ENCODE measurements around the gene FAM98C.
"Not testable (repeated sequence)": the region's sequence is repeated elsewhere in the genome, so short reads cannot be mapped to it uniquely, and the experiment has no call there.

The FAM98C gene

DNA sequence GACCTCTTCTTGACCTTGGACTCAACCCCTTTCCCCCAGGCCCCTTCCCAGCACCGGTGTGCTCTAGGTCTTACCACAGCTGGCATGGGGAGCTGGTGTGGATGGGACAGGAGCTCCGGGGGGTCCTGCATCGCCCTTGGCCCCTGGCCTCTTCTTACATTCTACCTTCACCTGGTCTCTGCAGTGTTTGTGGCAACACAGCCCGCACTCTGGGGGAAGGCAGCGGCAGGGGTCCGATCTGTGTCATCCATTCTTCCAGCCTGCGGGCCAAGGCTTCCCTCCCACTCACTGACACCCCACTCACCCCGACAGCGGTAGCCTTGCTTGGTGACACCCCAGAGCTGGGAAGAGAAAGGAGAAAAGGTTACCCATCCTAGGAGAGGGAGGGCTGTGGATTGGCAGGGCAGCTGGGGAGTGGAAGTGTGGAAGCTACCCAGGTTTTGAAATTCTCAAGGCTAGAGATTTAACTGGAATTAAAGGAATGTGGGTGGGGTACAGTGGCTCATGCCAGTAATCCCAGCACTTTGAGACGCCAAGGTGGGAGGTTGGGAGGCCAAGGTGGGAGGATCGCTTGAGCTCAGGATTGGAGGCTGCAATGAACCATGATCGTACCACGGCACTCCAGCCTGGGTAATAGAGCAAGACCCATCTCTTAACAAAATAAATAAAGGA, 8.3 kb downstream of the FAM98C start:
- H3K4me3 ChIP-seq (ENCODE audit: low read depth, low read length): no peak overlapping the region
- DNase-seq (ENCODE audit: low read depth): no peak

DNA sequence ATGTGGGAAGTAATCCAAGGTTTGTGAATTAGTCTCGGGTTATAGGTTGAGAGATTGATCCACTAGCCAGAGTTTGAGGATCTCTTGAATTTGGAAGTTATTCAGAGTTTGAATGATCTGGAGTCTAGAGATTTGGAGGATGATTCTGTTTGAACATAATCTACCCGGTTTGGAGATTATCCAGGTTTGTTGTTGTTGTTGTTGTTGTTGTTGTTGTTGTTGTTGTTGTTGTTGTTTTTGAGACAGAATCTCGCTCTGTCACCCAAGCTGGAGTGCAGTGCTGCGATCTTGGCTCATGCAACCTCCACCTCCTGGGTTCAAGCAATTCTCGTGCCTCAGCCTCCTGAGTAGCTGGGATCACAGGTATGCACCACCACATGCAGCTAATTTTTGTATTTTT, 9.0 kb downstream of the FAM98C start:
- H3K4me3 ChIP-seq (ENCODE audit: low read depth, low read length); DNase-seq (ENCODE audit: low read depth): not testable (repeated sequence)

More for the DNA sequence above, 8.3 kb downstream of the FAM98C start:
- TF ChIP-seq, protein P1, sequence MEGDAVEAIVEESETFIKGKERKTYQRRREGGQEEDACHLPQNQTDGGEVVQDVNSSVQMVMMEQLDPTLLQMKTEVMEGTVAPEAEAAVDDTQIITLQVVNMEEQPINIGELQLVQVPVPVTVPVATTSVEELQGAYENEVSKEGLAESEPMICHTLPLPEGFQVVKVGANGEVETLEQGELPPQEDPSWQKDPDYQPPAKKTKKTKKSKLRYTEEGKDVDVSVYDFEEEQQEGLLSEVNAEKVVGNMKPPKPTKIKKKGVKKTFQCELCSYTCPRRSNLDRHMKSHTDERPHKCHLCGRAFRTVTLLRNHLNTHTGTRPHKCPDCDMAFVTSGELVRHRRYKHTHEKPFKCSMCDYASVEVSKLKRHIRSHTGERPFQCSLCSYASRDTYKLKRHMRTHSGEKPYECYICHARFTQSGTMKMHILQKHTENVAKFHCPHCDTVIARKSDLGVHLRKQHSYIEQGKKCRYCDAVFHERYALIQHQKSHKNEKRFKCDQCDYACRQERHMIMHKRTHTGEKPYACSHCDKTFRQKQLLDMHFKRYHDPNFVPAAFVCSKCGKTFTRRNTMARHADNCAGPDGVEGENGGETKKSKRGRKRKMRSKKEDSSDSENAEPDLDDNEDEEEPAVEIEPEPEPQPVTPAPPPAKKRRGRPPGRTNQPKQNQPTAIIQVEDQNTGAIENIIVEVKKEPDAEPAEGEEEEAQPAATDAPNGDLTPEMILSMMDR (IDR thresholded peaks at IDR 0.05; ENCODE audit: control insufficient read depth, extremely low read depth, insufficient read depth): no peak

DNA sequence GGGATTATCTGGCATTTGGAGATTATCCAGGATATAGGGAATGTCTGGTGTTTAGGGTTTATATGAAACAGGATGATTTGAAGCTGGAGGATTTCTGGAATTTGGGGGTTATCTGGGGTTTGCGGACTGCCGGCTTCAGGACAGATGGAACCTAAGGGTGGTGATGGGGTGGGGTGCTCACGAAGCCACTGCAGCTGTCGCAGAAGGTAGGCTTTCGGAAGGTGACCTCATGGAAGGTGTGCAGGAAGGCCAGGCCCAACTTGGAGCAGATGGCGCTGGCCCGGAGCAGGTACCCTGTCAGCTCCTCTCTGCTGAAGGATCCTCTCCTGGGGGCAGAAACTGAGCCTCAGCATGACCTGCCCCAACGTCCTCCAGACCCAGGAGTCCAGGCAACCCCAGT, 9.6 kb downstream of the FAM98C start:
- H3K4me3 ChIP-seq (ENCODE audit: low read depth, low read length): no peak overlapping the region
- TF ChIP-seq, protein P1 (IDR thresholded peaks at IDR 0.05; ENCODE audit: control insufficient read depth, extremely low read depth, insufficient read depth): no peak
- DNase-seq (ENCODE audit: low read depth): no peak

DNA sequence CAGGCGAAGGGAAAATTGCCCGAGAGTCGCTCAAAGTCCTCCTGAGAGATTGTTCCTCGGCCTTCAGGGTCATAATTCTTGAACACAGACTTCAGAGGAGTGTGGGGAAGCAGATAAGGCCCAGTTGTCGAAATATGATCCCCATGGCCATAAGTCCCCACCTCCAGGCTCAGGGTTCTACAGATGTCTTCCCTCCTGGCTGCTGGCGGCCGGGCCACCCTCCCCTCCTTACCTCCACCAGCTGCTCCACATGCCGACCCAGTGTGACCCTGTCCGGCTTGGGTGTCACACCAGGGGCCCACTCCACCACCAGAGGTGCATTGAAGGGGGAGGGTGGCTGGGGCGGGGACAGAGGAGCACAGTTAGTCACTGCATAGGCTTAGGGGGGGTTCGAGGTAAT, 10.1 kb downstream of the FAM98C start:
- DNase-seq (ENCODE audit: low read depth): no peak
- TF ChIP-seq, protein P1 (IDR thresholded peaks at IDR 0.05; ENCODE audit: control insufficient read depth, extremely low read depth, insufficient read depth): no peak
- H3K4me3 ChIP-seq (ENCODE audit: low read depth, low read length): no peak overlapping the region

DNA sequence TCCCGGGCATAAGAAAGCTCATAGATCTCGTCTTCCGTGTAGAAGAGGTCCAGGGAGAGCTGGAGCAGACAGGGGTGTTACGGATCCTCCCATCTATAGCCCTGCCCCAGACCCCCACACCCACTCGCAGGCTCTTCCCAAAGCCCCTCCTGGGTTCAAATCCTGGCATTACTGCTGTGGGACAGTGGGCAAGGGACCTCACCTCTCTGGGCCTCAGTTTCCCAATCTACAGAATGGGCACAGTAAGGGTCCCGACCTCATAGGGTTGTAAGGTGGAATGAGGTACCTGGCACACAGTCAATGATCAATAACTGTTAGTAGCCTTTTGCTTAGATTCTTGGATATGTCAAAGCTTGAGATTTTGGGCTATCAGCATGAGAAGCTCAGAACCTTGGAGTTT, 10.5 kb downstream of the FAM98C start:
- DNase-seq (ENCODE audit: low read depth): no peak

DNA sequence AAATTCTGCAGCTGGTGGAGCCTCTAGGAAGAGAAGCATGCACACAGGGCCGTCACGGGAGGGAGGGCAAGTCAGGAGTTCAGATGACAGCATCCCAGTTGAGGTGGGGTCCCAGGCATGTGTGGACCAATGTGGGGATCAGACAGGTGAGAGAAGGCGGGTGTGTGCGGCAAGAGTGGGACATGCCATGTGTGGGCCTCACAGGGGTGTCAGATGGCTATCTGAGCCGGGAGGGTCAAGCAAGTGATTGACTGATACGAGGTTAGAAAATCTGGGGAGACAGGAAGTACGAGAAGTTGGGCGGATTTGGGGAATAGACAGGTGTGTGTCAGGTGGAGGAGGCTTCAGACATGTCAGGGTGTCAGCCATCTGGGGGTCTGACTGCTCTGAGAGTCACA, 14.3 kb downstream of the FAM98C start:
- DNase-seq (ENCODE audit: low read depth): no peak
- TF ChIP-seq, protein P1 (IDR thresholded peaks at IDR 0.05; ENCODE audit: control insufficient read depth, extremely low read depth, insufficient read depth): no peak
- no peak overlapping the region for H3K4me3 ChIP-seq (ENCODE audit: low read depth, low read length)

More for the DNA sequence above, 10.5 kb downstream of the FAM98C start:
- no peak overlapping the region for H3K4me3 ChIP-seq (ENCODE audit: low read depth, low read length)
- TF ChIP-seq, protein P1 (IDR thresholded peaks at IDR 0.05; ENCODE audit: control insufficient read depth, extremely low read depth, insufficient read depth): no peak

DNA sequence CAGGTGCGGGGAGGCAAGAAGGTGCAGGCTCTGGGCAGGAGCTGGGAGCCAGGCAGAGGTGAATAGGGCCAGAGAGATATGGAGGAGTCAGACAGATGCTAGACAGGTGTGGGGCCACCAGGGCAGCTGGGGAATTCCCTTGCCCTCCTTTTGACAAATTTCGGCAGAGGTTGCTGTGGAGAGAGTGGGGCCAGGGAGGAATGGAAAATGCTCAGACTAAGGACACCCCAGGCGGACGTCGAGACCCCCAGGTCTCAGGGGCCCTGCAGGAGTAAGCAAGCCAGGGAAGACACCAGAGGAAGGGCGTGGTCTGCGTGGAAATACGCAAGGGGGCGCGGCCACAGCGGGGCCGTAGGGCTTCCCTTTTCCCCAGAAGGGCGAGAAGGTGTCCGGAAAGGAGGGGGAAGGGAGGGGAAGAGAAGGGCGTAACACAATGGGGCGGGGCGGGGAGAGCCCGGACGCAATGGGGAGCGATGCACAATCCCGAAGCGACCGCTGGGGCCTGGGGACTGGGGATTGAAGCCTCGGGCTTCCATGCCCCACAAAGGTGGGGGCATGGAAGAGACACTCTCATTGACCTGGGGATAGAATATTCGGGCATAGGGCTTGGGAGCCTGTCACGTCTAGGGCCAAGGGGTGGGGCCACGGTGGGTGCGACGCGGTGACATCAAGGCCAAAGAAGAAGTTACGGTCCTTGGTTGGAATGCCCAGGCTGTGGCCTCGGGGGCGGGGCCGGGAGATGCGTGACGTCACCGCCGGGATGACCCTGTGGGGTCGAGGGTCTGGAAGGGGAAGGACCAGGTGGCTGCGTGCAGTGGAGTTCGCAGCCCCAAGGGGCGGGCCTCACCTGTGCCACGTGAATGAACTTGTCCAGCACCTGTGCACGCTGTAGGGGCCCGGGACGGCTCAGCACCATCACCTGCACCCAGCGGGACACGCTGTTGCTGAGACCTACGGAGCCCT, 14.9 kb downstream of the FAM98C start:
- TF ChIP-seq, protein P1 (IDR thresholded peaks at IDR 0.05; ENCODE audit: control insufficient read depth, extremely low read depth, insufficient read depth): no peak
- no peak overlapping the region for H3K4me3 ChIP-seq (ENCODE audit: low read depth, low read length)
- DNase-seq (ENCODE audit: low read depth): no peak

All from LNCaP clone FGC (cell line).